SKM-1 treated with dmso at 0.1 percent for 144 hours (cell line): ENCODE measurements around the gene RENBP.

ENCODE experiments used
- DNase-seq: peaks from one replicate; lab custom pipeline; 2025; ENCODE audit not compliant: unreplicated experiment; lab: John Stamatoyannopoulos, UW

Gene RENBP

GRCh38 chrX:153971124-153971449 lies 26.6 kb upstream of the RENBP start:
- peak; percentile 54 for DNase-seq

DNA sequence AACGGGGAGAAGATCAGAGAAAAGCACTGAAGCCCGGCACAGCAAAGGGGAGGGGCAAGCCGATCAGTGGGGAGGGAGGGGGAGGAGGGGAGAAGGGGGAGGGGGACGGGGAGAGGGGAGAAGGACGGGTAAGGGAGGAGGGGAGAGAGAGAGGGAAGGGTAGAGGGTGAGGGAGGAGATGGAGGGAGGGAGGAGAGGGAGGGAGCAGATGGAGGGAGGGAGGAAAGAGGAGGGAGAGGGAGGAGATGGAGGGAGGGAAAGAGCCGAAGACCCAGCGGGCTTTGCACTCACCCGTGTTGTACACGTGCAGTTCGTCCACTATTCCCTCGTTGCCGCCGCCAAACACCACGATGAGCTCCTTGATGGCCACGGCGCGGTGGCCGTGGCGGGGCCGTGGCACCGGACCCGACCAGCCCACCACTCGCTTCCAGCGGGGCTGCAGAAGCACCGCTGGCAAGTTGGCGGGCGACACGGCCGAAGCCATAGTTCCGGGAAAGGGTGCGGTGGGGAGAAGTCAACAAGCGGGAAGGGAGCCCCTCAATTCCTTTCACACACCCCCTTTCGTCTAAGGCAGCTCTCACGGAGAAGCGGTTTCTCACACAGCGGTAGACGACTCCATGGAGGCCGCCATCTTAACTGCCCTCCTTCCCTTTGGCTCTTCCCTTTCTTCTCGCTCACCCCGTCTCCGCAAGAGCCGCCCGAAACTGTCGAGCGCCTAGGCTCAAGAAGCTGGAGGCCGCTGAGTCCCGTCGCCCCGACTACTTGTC lies 26.1 kb upstream of the RENBP start:
- no peak for DNase-seq

- DNase-seq, result no peak
Observed at GRCh38 chrX:153969904-153970356, 25.5 kb upstream of the RENBP start.

GRCh38 chrX:153969125-153969903 lies 24.9 kb upstream of the RENBP start:
- no peak for DNase-seq

GRCh38 chrX:153968754-153969124 lies 24.3 kb upstream of the RENBP start:
- no peak for DNase-seq

- no peak for DNase-seq
Observed at GRCh38 chrX:153968255-153968654, 23.8 kb upstream of the RENBP start.

DNA sequence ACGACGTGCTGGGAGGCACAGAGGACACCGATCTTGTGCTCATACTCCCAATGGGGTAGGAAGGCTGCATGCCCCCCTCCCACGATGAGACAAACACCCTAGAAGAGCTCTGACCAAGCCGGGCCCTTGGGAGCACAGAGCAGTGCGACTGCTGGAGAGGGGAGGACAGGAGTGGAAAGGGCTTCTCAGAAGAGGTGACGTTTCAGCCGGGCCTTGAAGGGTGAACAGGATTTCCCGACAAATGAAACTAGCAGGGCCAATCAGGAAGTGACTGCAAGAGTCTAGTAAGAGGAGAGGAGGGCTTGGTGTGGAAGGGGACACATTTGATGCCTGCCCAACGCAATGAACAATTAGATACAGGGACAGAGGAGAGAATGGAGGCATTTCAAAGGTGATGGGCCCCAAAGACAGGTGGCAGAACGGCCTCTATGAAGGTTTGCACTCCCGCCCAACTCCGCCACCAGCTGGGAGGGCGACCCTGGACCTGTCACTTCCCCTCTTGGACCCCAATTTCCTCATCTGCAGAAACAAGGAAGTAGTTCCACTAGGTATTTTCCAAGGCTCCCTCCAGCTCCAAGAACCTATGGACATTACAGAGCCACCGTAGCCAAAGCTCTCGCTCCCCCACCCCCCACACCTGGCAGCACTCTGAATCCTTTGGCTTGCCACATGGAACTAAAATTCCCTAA lies 23.2 kb upstream of the RENBP start:
- no peak for DNase-seq

DNA sequence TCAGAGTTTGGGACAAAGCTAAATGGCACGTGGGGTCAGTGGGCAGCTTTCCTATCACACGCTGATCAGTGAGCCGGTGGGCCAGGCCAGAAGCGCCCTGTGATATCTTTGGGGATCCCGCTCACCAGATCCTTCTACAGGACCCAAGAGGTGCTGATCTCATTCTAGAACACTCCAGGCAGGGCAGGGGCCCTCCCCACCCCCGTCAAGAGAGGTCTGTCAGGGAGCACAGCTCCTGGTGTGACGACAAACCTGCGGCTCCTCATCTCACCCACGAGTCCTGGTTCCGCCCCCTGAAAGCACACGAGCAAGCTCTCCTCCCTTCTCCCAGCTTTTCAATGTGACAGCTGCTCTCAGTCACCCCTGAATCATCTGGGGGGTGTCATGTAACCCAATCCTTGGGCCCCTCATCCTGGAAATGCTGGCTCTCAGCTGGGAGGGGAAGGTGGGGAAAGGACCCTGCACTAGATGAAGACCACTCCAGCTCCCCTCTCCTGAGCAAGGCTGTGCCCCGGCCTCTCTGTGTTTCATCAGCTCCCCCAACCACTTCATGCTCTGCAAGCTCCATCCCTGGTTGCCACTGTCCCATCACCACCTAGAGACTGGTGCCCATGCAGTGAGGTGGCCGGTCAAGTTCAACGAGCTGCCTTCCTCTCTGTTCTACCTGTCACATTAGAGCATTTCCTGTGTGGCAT lies 22.5 kb upstream of the RENBP start:
- DNase-seq, result no peak

- no peak for DNase-seq
Observed at GRCh38 chrX:153966283-153966688, 21.8 kb upstream of the RENBP start.

DNA sequence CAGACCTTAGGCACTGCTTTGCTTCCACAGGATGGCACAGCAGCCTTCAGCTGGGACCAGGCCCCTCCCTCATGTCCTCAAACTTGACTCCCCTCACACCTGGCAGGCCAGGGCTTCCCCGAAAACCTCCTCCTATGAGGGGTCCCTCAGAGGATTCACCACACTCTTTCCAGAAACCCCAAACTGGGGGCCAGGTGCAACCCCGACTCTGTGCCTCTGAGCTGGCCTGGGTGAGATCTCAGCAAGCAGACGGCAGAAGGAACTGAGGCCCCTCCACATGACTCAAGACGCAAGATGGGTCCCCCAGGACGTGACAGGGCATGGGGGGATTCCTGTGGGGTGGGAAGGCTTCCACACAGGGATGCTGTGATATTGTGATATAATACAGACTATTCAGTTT lies 21.0 kb upstream of the RENBP start:
- no peak for DNase-seq

- DNase-seq, result no peak
Observed at GRCh38 chrX:153964105-153964504, 19.7 kb upstream of the RENBP start.

DNA sequence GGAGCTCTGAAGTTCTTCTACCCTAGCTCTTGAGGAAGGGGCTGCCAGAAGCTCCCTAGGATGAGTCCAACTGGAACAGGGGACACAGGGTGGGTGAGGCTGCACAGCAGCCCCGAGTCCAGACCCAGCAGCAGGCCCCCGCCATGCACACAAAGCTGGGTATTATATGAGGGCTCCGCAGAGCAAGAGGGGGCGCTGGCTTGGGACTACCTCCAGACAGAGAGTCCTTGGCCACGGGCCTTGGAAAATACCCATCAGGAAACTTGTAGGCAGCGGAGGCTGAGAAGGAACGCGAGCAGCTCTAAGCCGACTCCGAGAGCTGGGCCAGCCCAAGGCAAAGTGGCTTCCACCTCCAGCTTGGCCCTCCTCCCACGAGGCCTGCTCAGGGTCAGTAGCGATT lies 19.1 kb upstream of the RENBP start:
- no peak for DNase-seq

DNA sequence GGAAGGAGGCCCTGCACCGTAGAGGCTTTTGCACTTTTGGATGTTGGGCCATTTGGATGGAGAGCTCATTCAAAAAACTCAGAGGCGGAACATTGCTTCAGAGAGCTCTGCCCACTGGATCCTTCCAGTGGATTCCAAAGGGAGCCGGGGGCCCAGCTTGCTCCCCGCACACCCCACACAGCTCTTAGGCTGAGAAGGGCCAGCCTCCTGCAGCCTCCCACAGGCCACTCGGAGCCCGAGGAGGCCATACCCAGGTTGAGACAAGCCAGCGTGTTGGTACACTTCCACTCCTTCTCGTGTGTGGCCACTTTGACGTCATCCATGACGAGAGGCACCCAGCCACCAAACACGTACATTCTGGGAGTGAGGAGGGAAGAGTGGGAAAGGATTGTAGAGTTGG lies 16.8 kb upstream of the RENBP start:
- no peak for DNase-seq

DNA sequence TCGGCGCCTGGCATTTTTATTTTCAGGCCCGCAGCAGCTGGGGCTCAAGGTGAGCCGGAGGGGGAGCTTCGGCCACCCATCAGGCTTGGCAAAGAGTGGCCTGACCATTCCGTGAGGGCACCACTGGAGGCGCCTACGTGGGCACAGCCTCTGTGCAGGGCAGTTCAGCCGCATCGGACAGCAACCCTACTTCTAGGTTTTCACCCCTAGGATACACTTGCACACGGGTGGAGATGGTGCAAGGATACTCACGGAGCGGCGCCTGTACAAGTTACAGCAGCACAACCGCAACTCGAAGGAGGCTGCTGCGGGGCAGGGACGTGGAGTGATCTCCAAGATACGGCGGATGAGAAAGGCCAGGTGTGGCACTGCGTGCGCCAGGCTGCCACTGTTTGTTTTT lies 16.3 kb upstream of the RENBP start:
- DNase-seq, result no peak

GRCh38 chrX:153960077-153960476 lies 15.6 kb upstream of the RENBP start:
- DNase-seq, result no peak

DNA sequence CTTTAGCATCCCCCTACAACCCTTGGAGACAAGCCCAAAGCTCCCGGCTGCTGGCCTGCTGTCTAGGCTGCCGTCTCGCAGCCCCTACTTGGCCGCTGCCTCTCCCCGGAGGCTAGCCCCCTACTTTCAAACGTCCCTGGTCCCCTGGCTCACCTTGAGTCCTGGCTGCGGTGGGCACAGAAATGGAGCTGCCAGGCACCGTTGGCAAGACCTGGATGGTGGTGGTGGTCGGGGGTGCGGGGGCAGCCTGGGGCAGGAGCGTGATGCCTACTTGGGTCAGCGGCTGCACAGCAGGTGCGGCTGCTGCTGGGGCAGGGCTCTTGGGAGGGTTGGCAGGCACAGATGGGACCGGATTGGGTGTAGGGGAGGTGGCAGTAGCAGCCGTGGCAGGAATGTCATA lies 15.2 kb upstream of the RENBP start:
- DNase-seq, result no peak

- no peak for DNase-seq
Observed at GRCh38 chrX:153958605-153959004, 14.2 kb upstream of the RENBP start.

- no peak for DNase-seq
Observed at GRCh38 chrX:153957224-153957623, 12.8 kb upstream of the RENBP start.

GRCh38 chrX:153956044-153956907 lies 11.8 kb upstream of the RENBP start:
- no peak for DNase-seq

- no peak for DNase-seq
Observed at GRCh38 chrX:153955228-153955732, 10.8 kb upstream of the RENBP start.
